NOMO-1 (cell line): ENCODE data around the gene SHB.

Experiments
- DNase-seq, 2 experiments: peaks; one replicate each; lab custom pipeline; 2025; ENCODE audit not compliant: unreplicated experiment in 2 of 2; lab: John Stamatoyannopoulos, UW

Gene SHB

DNA sequence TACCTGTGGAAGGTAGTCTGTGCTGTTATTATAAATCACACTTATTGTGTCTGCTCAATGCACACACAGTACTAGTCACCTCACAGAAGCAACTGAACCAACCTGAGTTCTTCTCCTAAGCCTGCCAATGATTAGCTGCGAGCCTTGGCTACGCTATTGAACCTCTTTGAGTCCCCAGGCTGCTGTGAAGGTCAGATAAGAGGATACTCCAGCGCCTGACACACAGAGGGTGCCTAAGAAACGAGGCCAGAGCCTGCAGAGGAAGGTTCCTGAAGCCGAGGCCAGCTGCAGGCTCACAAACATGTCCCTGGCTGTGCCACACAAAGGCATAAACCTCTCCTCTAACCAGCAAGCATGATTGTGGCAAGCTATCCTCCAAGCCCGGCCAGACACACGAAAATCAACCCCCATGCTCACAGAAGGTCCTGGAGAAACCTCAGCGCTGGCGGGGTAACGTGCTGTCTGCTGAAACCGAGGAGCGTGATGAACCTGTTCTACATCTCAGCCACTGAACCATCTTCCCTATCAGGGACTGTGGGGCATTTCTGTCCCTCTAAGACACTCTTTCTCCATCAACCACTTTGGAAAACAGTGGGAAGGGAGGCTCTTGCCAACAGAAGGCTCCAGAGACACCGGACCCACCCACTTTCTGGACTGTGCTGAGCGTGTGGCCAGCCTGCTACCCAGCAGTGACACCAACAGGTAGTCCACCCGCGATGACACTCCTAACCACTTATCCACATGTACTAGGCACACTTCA lies 111.9 kb downstream of the SHB start:
- no peak for DNase-seq

DNA sequence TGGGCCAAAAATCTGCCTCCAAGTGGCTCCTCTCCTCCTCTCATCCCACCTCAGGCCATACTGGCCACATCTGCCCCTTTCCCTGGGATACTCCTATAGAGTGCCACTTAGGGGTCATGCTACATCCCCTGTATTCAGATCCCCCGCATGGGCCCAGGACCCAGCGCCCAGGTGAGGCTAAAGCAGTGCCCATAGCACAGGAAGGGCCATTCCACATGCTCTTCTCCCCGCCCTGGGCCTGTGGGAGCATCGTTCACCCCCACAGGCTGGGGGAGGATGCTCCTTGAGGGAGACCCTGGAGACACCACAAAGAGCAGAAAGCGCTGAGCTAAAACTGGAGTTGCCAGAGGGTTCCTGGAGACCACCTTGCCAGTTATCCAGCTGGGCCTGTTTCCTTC lies 112.6 kb downstream of the SHB start:
- no peak for DNase-seq

DNA sequence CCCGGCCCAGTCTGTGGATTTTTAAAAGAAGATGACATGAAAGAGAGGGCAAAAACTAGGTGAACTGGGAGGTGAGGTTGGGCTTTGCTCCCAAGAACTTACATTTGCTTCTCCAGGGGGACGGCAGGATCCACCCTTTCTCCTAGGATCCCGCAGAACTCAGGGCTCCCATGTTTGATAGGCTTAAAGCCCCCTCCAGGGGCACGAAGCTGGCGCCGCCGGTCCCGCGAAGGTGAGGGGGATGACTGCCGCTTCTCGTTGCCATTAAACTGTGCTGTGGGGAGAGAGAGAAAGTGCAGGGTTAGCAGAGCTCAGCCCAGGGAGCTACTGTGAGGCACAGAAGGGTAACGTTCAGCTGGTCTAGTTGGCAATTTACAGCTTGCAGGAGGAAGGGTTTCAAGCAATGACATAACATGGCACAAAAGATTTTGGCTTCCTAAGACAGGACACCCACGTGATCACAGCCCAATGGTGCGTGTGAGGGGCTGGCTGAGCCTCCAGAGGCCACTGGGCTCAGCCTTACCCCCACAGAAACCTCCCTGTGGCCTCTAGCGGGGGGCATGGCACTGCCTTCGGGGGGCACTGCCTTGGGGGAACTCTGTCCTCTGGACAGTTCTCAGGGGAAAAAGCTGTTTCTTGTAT lies 113.1 kb downstream of the SHB start:
- DNase-seq: no peak

DNA sequence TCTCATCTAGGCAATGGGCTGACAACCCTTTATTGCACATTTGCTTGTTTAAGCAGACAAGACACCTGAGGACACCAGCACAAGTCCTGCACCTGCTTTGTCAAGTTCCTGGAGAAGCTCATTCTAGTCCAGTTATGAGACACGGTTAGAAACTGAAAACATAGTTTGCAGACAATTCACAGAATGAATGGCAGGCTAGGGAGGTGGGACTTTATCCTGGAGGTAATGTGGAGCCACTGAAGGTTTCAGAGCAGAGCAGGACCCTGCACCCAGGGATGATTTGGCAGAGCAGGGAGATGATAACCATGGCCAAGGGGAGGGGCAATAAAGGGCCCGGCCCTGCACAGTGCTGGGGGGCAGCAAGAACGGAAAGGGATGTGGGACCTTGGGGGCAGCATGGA lies 114.4 kb downstream of the SHB start:
- DNase-seq: no peak

DNA sequence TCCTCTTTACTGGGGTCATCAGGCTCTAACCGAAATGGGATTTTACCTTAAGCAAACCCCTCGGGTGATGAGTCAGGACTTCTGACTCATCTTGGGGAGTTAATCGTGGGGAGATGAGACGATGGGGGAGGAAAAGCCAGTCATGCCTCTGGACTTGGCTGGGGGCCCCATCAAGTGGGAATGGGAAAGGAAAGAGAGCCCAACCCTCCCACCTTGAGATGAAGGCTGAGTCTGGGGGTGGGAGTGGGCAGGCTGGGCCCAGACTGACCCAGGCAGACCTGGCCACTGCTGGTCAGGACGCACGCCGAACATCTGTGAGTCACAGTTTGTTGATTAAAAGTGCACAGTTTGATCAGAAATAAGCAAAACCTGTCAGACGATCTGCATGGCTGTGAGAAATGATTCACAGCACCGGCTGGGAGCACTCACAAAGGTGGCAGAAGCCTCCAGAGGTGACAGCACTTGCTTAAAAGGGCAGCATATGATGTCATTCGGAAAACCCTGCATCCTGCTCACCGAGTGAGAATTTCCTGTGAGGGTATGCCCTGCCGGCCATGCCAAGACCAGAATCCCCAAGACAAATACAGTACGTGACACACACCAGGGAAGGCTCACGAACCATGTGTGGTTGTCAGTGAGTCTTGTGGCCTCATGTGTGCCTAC lies 115.1 kb downstream of the SHB start:
- no peak for DNase-seq

DNA sequence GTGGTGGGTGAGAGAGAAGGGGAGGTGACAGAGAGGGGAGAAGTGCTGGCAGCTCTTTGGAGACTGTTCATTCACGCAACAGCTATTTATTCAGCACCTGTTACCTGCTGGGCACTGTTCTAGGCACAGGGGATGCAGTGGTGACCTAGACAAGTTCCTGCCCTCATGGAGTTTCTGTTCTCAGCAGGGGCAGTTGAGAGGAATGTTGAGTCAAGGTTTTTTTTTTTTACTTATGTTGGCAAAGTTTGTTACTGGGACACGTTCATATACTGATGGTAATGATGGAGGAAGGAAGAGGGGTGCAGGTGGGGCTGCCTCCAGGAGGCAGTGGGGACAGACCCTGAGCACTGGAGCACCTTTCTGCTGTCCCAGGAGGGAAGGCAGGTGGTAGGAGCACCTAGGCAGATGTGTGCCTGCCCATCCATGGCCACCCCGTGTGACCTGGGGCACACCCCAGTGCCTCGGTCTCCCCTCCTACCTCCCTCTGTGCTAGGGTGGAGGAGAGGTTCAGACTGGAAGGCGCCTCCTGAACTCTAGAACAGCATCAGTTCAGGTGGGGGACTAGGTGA lies 115.7 kb downstream of the SHB start:
- no peak for DNase-seq

DNA sequence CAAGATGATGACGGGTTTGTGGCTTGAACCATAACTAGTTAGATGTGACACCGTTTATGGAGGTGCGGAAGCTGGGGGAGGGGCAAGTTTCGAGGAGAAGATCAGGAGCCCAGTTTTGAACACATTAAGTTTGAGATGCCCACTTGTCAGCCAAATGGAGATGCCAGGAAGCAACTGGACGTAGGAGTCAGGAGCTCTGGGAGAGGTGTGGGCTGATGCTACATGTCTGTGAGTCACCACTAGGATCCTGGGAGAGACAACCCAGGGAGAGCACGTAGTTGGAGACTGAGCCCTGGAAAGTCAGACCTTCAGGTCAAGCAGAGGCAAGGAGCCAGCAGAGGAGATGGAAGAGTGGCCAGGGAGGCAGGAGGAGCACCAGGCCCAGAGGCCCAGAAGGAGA lies 116.3 kb downstream of the SHB start:
- no peak for DNase-seq

DNA sequence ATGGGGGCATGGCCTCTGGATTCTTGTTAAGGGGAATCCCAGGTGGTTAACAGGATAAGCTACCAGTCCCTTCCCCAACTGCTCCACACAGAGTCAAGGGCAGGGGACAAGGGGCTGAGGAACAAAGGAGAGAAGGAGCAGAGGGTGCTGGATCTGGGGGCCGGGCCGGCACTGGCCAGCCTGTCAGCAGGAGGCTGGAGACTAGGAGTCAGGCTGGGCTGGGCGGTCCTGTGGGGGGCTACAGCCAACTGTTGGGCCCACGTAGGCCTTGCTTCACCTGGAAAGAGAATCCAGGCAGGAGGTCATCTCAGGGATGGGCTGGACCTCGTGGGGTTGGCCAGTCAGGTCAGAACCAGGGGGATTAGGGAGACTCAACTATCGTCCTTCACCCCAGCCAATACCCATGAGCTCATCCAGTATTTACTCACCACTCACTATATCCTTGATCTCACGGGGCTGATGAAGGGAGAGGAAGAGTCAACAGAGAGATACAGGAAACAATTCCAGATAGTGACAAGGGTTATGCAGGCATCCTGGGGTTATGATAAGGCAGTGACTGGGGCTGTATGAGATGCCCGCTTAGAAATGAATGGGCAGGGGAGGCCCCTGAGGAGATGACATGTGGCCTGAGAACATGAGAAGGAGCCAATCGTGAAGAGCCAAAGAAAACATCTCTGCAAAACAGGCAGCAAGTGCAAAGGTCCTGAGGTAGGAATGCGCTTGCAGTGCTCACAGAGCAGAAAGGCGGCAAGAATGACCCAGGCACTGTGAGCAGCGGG lies 117.2 kb downstream of the SHB start:
- DNase-seq: no peak

DNA sequence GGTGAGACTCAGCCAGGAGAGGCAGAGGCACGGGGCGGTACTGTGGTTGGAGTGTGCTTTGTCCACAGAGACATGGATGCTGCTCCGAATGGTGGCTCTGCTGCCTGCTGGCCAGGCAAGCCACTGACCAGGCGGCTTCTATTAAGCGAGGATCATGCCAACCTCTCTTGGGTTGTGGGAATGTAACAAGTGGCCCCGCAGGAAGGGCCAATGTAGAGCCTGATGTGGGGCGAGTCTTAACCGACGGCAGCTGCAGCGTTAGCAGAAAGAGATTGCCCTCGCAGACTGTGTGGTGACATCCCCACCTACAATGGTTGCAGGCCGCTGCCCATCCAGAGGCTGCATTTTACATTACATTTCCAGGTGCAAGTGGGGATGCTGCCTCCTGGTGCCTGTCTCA lies 118.5 kb downstream of the SHB start:
- DNase-seq: no peak

DNA sequence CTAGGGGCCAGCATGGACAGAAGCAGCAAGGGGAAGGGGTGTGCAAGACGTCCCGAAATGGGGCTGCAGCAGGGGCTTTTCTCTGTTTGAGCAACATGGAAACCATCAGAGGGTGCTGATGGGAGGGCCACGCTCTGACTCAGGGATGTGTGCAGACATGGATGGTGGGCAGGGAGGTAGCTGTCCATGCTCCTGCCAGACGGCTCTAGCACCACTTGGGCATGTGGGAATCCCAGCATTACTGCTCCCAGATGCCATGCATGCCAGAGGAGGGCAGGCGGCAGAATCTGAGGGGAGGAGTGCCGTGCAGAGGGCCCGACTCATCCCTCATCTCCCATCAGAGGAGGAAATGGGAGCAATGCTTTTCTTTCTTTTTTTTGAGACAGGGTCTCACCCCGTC lies 119.5 kb downstream of the SHB start:
- DNase-seq: no peak

DNA sequence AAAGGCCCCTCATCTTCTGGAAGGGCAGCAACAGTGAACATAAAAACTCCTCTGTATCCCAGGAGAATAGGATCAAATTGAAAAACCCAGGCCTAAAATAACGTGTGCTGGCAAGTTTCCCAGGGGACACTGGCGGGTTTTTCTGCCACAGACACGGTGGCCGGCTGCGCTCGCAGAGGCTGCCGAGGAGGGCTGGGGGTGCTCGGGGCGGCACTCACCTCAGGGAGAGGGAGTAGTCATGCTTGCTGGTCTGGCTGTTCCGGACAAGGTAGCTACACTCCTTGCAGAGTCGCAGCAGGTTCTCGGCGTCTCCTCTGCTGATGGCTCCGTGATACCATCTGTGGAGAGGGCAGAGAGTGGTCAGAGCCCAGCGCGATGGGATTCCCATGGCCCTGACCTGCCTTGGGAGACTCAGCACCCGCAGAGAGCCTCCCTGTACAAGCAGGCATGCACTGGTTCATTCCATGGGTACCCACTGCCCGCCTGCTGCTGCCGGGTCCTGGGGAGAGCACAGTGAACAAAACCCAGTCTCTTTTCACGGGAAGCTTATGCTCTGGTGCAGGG lies 120.5 kb downstream of the SHB start:
- DNase-seq: no peak

DNA sequence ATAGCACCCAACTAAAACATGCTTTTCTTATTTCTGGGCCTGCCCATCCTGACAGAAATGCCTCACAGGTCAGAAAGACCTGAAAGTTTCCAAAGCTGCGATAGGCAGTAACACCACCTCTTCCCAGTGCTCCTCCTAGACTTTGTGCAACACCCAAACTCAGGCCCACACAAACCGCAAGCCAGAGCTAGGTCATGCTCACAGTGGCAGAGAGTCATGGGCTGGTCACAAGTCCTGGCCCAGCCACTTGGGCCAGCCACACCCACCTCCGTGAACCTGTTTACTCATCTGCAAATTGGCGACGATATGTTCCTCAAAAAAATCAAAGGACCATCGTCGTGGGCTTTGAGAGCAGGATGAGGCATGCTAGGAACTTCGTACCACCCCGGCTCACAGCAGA lies 121.0 kb downstream of the SHB start:
- no peak for DNase-seq

DNA sequence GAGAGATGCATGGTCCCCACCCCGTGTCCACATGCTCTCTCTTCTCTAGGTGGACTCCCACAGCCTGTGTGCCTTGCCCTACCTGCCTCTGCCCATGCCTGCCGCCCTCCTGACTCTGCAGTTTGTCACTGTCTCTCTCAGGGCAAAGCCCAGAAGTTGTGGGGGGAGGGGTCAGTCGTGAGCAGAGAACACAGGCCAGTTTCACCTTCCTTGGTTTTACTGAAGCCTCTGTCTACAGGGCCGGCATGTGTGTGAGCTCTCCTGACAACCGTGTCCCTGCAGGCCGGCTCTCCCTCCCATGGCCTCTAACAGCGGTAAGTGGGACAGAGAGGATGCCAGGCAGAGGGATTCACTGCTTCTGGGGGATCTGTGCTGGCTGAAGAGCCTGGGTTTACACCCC lies 121.6 kb downstream of the SHB start:
- DNase-seq: no peak

DNA sequence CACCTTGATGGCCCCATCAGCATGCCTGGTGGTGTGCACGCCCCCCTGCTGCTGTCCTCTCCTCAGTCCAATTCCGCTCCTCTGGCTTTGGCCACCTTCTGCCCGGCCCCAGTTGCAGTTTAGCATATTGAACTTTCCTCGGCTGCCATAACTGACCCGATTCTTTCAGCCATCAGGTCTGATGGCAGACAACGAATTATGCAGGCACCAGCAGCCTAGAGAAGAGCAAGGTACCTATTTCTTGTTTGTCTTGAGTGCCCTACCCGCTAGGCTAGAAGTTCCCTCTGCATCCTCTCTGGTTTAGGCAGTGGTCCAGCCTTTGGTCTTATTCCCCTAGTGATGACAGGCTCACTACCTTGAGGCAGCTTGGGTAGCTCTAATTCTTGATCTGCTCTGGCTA lies 122.1 kb downstream of the SHB start:
- no peak for DNase-seq

DNA sequence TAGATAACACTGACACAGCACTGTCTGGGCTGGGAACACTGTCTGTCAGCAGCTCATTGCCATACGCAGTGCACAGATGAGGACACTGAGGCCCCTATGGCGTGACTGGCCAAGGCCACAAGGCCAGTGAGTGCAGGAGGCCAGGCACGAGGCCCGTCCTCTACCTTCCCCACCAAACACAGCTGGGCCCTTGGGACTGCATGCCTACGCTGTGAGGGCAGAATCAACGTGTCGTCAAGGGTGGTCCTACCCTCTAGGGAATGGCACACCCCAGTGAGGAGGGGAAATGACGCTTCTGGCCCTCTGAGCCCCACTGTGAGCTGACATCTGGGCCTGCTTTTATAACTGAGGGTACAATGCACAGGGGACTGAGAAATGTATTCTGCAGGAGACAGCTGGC lies 123.0 kb downstream of the SHB start:
- no peak for DNase-seq

DNA sequence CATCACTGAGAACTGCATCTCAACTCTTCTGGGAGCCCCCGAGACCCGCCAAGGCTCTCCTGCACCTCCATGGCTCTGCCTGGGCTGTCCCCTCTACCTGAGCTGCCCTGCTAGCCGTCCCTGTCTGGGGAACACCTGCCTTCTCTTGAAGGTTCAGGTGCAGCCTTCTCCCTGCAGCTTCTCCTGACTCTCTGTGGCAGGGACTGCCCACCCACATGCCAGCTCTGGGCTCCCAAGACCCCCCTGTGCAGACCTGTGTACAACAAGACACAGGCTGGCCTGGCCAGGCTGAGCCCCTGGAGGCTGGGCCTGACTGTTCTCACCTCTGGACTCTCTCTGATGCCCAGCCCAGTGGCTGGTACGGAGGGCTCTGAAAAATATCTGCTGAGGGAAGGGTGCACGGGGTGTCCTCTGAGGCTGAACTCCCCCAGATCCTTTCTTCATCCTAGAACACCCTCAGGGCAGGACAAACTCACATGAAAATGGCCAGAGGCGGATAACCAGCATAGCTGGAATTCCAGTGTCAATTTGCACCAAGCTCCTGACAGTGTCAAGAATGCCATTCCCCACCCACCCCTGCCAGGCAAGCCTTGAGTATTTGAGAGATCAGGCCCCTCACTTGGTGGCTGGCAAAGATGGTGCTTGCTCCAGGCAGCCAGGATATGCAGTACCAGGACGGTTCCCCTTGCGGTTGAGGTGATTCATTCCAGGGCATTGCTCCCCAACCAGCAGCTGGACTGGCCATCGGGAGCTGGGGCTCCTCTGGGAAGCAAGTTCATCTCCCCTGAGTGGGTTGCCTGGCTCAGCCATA lies 124.2 kb downstream of the SHB start:
- no peak for DNase-seq

DNA sequence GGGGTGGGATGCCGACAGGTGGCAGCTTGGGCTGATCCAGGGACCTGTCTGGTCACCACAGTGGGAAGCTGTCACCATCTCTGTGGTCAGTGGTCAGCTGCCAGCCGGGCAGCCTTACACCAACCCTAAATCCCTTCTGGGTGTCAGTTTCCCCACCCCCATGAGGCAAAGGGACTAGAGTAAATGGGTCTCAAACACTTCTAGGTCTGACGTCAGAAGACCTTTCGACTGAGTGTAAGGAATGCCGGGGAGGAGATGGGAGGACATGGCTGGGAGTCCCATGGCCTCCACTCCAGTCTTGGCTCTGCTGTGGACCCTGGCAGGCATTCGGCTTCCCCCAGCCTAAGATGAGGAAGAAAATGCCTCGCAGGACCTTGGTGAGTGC lies 124.8 kb downstream of the SHB start:
- no peak for DNase-seq

DNA sequence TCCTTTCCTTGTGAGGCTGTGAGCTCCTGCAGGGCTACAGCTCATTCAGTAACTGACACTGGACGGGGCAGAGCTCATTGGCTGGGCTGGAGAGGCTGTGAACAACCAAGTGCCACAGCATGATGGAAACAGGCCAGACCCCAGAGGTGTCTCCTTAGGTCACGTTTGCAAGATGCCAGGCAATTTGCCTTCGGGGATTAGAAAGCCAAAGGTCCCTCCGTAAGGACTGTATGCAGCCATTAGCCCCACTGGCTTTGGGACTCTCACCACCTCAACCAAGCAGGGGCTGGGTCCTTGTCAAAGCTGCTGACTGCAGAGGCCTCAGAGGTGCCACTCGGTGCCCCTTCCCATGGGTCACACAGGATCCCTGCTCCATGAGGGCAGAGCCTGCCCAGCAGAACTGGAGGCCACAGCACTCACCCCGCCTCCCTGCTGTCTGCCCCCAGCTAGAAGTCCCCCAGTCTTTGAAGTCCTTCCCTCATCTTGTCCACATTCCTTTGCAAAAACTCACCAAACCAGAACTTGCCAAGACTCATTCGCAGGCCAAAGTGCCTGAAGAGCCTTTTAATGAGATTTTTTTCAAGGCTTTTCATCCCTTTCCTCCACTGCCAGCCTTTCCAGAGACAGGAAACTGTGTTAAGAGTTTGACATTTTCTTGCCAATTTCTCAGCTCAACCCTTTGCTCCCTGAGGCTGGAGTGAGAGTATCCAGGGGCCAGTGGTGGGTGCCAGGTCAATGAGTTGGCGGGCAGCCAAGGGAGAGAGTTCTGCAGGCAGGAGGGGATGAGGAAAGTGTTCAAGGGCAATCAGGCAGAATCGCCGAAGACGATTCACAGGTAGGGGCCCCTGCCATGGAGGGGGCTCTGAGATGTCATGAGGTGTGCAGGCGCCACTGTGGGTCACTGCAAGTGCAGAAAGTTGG lies 125.4 kb downstream of the SHB start:
- DNase-seq: no peak
